HG02870 (cell line): ENCODE results near the gene ALG14.

Experiments used
- ATAC-seq: cut with Tn5 transposase; IDR thresholded peaks from one replicate; pipeline ENCODE4 v1.9.1; 2021; ENCODE audit warnings: mild to moderate bottlenecking, moderate library complexity; ENCODE audit not compliant: unreplicated experiment

Gene ALG14

GRCh38 chr1:94988356-94988755, 84.4 kb downstream of the ALG14 start:
- ATAC-seq: no peak

- ATAC-seq: no peak
These were observed 86.0 kb downstream of the ALG14 start for GRCh38 chr1:94986783-94987182.

- ATAC-seq: no peak
These were observed 89.5 kb downstream of the ALG14 start for GRCh38 chr1:94983171-94983739.

- ATAC-seq: no peak
These were observed 90.4 kb downstream of the ALG14 start for GRCh38 chr1:94982398-94982797.

- no peak for ATAC-seq
These were observed 91.2 kb downstream of the ALG14 start for GRCh38 chr1:94981575-94981973.

- no peak for ATAC-seq
These were observed 91.9 kb downstream of the ALG14 start for GRCh38 chr1:94980582-94981574.

GRCh38 chr1:94979656-94980581, 92.8 kb downstream of the ALG14 start:
- no peak for ATAC-seq

- ATAC-seq: no peak
These were observed 93.6 kb downstream of the ALG14 start for GRCh38 chr1:94979131-94979530.

- ATAC-seq: no peak
These were observed 94.3 kb downstream of the ALG14 start for GRCh38 chr1:94978401-94978800.

GRCh38 chr1:94976971-94977548, 95.7 kb downstream of the ALG14 start:
- no peak for ATAC-seq

- ATAC-seq: no peak
These were observed 97.9 kb downstream of the ALG14 start for GRCh38 chr1:94974824-94975223.

GRCh38 chr1:94974241-94974640, 98.5 kb downstream of the ALG14 start:
- ATAC-seq: no peak

GRCh38 chr1:94973309-94973922, 99.3 kb downstream of the ALG14 start:
- no peak for ATAC-seq

GRCh38 chr1:94971491-94971924, 101.2 kb downstream of the ALG14 start:
- no peak for ATAC-seq

GRCh38 chr1:94970783-94971182, 102.0 kb downstream of the ALG14 start:
- ATAC-seq: no peak

- no peak for ATAC-seq
These were observed 103.6 kb downstream of the ALG14 start for GRCh38 chr1:94969137-94969536.

- no peak for ATAC-seq
These were observed 106.7 kb downstream of the ALG14 start for GRCh38 chr1:94966033-94966432.

GRCh38 chr1:94963864-94964263, 108.9 kb downstream of the ALG14 start:
- no peak for ATAC-seq

GRCh38 chr1:94962409-94963265, 110.1 kb downstream of the ALG14 start:
- peak; percentile 94 for ATAC-seq
